GM21515 (cell line): ENCODE measurements around the gene HYAL3.
"Not testable (repeated sequence)": the region's sequence is repeated elsewhere in the genome, so short reads cannot be mapped to it uniquely, and the experiment has no call there.

Experiments
- ATAC-seq: cut with Tn5 transposase; IDR thresholded peaks from one replicate; pipeline ENCODE4 v1.9.1; 2021; ENCODE audit not compliant: unreplicated experiment

Gene HYAL3

GRCh38 chr3:50292159-50293078 lies 6.8 kb downstream of the HYAL3 start, which contains the start of gene IFRD2:
Gene IFRD2 (minus strand): TSS chr3:50292429. CDS start chr3:50292274, 155 bp downstream.
- peak; percentile 90 for ATAC-seq

GRCh38 chr3:50290161-50290641 lies 9.0 kb downstream of the HYAL3 start:
- no peak for ATAC-seq

- ATAC-seq, result no peak
Observed at GRCh38 chr3:50289130-50289529, 10.1 kb downstream of the HYAL3 start.

GRCh38 chr3:50288387-50289007 lies 10.7 kb downstream of the HYAL3 start:
- no peak for ATAC-seq

GRCh38 chr3:50287262-50287661 lies 11.9 kb downstream of the HYAL3 start:
- ATAC-seq, result no peak

GRCh38 chr3:50286322-50287227 lies 12.6 kb downstream of the HYAL3 start:
- no peak for ATAC-seq

- not testable (repeated sequence) for ATAC-seq
Observed at GRCh38 chr3:50284121-50284520, 15.1 kb downstream of the HYAL3 start.

GRCh38 chr3:50279255-50280016 lies 19.8 kb downstream of the HYAL3 start:
- no peak for ATAC-seq

- no peak for ATAC-seq
Observed at GRCh38 chr3:50278880-50279224, 20.4 kb downstream of the HYAL3 start, which contains the start of gene LSMEM2. Gene LSMEM2 (plus strand): TSS chr3:50279087. CDS start chr3:50279114, 27 bp downstream.

- ATAC-seq, result no peak
Observed at GRCh38 chr3:50278123-50278879, 20.9 kb downstream of the HYAL3 start.

GRCh38 chr3:50276762-50277101 lies 22.5 kb downstream of the HYAL3 start:
- no peak for ATAC-seq

GRCh38 chr3:50275996-50276761 lies 23.0 kb downstream of the HYAL3 start:
- no peak for ATAC-seq

- ATAC-seq, result no peak
Observed at GRCh38 chr3:50275141-50275995, 23.8 kb downstream of the HYAL3 start.

GRCh38 chr3:50274371-50275104 lies 24.7 kb downstream of the HYAL3 start:
- no peak for ATAC-seq

GRCh38 chr3:50273689-50274065 lies 25.5 kb downstream of the HYAL3 start:
- ATAC-seq, result no peak

GRCh38 chr3:50272911-50273688 lies 26.1 kb downstream of the HYAL3 start:
- ATAC-seq, result peak; percentile 74

GRCh38 chr3:50272538-50272910 lies 26.7 kb downstream of the HYAL3 start:
- ATAC-seq, result not testable (repeated sequence)
